NCI-H526 treated with DMSO at 0.1 percent for 48 hours (cell line): ENCODE measurements around the gene APOBEC4.

Experiments used
- DNase-seq: peaks from one replicate; lab custom pipeline; 2025; lab: John Stamatoyannopoulos, UW

Gene APOBEC4

DNA sequence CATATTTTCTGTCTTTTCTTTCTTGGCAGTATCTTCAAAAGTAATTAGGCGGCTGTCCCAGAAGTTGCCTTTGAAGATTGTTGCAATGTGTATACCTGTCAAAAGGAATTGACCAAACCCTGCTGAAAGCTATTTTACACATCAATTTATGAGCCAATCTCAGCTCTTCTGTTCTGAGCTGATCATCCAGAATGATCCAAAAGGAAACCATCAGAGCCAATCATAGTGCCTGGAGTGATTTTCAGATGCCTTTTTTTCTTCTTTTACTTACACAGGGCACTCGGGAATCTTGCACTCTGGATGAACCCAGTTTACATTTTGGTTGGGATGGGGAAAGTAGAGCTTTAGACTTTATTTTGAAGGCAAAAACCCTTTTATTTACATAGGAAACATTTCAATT lies 21.8 kb upstream of the APOBEC4 start:
- DNase-seq: no peak

DNA sequence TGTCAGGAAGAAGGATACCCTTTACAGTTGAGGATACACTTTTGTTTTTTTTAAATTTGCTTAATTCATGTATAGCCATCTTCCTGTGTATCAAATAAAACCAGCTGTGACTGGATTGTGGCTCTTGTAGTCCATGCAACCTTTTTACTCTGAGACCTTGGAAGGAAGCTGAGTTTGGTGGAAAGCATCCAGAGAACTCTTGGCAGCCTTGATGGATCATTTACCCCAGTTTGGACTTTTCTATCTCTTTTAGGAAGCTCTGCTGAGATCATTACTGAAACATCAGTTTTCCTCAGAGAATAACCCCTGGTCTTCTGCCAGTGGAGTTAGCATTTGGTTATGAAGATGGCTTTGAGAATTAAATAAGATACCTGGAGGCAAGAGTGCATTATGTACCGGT lies 21.2 kb upstream of the APOBEC4 start:
- DNase-seq: no peak

DNA sequence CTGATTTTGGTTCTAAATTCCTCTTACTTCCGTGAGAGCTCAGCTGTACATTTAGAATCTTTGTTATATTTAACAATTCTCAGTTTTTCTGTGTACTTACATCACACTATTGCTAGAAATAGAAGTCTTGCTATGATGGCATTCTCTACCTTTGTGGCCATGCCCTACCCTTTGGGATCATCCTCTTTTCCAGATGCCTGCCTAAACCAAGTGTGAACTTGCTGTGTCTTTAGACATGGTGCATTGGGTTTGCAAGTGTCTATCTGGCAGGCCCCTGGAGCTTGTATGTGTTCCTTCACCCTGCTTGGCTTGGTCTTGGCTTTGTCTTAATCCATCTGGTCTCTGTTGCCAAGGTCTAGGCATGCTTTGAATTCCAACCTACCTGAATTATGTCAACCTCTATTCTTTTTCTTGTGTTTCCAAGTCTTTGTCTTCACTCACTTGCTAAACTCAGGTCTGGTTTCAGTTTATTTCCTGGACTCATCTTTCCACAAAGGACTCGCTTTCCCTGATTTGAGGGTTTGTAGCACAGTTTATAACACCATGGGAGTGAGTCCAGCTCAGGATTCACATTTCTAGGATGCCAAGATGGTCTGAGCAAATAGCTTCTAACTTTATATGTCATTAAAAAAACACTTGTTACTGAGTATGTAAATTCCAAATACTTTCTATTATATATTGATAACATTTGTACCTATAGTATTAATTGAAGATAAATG lies 20.6 kb upstream of the APOBEC4 start:
- no peak for DNase-seq

DNA sequence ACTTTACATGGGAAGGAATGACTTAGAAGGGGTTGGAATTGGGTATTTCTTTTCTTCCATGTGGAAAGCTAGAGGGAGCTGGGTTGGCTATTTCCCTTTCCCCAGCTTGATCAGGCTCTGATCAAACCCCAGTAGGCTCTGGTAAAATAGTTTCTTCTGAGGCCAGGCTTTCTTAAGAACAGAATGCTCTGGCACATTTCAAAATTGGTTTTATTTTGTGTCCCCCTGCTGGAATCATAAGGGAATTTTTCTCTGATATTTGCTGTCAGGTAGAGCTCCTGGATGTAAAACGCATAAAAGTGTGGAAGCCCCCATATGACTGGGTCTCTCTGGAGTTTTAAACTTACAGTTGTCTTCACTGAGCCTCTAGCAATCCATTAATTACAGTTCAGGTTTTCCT lies 17.1 kb upstream of the APOBEC4 start:
- DNase-seq: no peak

DNA sequence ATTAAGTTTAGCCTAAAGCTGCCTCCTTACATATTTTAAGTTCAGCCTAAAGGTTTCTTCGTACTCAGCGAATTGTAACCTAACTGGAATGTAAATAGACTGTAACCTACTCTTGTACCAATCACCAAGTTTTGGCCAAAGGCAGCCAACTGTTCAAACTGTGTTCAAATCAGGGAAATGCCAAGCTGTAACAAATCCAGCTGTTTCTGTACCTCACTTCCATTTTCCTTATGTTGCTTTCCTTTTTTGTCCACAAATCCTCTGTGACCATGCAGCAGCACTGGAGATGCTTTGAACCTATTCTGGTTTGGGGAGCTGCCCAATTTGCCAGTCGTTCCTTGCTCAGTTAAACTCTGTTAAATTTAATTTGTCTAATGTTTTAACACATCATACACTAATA lies 3.2 kb upstream of the APOBEC4 start:
- DNase-seq: no peak

DNA sequence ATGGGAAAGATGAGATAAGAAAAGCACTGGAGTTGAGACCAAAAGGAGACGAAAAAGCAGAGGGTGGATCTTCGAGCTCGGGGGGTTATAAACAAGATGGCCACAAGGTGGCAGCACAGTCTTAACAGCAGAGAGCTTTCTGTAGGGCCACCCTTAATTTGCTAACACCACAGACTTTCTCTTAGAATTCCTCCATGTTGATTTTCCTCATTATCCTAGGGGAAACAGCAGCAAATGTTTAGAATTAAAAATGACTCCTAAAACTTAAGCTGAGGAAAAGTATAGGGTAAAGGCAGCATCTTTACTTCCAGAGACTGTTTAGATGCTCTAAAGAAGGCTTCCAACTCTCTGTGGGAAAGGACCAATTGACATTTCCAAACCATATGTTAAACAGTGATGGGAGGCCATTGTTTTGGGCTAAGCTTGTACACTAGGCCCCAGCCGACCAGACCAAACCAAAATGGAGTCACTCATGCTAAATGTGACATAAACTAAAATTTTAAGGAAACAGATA lies 2.5 kb upstream of the APOBEC4 start:
- DNase-seq: peak; percentile 93

DNA sequence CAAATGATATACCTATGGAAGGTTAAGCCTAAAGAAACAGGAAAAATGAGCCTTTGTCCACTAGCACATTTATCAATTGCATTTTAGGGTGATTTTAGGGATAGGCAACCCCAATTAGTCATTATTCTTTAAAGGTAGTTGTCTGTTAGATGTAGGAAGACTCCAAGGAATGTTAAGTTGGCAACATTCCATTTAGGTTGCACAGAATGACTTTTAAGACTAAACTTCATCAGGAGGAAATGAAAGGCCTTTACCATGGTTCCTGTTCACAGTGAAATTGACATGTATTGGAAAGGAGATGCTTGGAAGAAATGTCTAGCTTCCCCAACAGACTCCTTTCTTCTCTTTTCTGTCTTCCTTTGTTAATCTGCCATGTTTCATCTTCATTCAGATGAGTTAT lies 1.6 kb upstream of the APOBEC4 start:
- DNase-seq: no peak

DNA sequence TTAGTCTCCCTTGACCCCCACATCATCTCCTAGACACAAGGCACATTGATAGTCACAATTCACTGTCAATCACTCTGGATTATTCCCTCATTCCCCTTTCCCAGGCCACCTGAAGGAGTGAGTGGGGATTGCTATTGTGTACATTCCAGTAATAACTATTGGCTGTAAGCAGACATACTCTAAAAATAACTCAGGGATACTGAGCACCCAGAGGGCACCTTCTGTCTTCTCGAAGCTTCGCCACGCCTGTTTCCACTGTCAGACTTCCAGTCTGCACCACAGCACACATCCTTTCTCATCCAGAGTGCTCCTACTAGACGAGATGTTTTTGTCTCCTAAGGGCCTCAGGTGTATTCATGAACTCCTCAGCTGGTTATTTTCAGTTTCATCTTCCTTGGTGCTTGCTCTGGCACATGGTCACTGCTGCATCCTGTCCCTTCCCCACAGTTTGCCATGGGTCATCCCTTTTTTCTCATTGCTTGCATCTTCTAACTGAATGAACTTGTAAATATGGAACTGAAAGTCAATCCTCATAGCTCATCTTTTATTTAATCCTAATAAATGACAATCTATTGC lies 848 bp upstream of the APOBEC4 start:
- peak; percentile 68 for DNase-seq

DNA sequence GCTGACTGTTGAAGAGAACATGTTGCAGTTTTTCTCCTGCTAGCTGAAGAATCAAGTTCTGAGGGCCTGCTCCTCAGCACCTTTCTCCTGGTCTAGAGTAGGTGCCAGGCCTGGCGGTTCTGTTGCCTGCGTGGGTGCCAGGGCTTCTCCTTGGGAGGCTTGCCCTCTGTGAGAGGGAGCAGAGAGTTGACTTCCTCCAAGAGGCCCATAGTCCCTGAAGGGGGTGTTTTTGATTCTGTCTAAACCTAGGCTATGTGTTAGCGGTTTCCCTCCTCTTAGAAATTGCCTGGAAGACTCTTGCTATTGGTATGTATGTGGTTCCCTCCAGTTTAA lies 312 bp upstream of the APOBEC4 start:
- no peak for DNase-seq

DNA sequence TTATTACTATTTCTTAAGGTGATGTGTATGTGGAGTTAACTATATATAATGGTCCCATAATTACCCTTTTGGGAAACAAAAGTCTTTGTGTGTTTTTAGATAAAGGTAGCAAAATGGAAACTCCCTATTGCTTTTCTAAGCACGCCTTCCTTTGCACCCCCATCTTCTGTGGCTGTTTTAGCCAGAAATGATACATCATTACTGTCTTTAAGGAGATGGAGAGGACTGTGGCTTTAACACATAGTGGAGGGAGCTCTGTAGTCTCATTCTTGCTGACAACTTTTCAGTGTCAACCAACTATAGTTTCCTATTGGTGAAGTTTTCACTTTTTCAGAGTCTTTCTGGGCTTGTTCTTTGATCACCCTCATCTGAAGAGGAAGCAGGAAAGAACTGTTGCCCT lies 1.0 kb downstream of the APOBEC4 start:
- no peak for DNase-seq

DNA sequence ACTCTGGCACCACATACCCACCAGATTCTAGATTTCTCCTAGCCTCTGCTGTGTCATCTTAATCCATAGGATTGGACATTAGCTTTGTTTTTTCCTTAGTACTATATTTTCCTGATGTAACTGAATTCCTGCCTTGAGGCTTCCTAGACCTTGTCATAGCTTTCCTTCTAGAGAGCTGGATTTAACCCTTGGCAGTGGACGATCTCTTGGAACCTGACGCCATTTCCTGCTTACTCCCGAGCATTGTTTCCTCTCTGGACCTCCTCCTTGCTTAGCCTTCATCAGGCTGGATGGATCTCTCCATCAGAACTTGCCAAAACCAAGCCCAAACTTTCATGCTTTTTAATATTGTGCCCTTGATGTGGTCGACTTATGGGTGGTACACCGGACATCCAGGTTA lies 1.5 kb downstream of the APOBEC4 start:
- DNase-seq: no peak

DNA sequence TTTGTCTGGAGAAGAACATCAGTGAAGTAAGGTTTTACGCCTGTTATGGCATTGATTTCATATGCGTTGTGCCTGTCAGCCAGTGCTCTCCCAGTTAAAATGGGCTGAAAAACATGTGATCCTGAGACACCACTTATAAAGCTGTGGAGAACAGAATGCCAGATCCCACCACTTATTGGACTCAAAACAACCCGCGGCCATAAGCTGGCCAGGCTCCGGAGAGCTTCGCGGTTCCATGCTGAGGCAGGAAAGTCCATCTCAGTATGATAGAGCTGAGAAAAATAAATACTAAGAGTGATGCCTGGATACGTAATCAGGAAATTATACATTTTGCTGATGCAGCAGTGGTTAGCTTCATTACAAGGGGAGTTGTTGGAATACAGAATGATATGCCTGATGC lies 5.1 kb downstream of the APOBEC4 start:
- no peak for DNase-seq

DNA sequence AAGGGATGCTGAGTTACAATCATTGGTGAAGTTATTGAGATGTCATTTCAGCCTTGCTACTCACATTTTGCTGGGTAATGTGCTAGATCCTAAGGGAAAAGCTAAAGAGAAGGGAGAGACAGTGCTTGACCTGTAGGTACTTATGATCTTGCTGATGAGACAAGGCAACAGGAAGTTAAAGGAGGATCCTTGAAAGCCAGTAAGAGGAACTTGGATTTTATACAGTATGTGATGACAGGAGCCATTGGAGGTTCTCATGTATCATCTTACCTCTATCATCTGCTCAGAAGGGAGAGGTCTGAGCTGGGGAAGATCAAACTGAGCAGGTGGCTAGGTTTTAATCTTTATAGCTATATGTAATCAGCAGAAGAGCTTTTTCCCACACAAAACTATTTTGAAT lies 6.3 kb downstream of the APOBEC4 start:
- DNase-seq: no peak

DNA sequence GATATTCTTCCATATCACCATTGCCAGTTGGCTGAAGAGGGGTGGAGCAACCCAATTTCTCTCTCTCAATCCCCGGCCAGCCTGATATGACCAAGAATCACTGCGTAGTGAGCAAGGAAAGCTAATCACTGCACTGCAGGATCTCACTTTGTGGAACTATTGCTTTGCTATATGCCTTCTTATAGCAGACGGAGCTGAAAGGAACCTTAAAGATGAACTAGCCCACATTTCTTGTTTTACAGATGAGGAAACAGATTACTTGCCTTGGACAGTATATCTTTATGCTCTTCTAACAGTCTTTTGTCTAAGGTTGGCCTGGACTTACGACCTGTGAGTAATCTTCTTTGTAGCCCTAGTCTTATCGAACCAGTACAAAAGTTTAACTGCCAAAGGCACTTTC lies 7.6 kb downstream of the APOBEC4 start:
- no peak for DNase-seq

DNA sequence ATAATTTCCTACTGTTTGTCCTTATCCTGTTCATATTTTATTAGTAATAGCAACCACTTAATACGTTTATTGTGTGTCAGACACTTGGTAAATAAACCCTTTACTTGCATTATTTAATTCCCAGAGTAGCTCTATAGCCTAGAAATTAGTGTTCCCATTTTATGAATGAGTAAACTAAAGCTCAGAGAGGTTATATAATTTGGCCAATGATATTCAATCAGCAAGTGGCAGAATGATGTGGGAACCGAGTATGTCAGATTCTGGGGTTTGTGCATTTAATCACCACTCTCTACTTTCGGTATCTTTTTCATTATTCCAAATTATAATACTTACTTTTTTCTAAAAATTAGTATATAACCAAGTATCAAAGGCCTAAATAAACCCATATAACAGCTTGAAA lies 10.9 kb downstream of the APOBEC4 start:
- no peak for DNase-seq

DNA sequence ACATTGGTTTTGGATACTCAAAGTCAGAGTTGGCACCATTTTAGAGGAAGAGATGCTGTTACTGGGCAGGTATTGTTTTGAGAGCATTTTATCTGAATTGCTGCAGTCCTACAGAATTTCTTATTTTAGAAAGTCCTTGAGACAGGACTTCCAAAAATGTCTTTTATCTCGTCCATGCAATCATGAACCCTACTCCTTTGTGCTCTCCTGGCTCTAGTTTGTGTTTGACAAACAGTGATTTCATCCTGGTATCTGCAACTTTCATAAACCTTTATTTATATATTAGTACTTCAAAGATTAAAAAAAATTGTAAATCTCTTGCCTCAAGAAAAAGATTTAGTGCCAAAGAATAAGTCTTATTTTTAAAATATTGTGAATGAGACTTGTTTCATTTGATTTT lies 12.9 kb downstream of the APOBEC4 start:
- DNase-seq: no peak

DNA sequence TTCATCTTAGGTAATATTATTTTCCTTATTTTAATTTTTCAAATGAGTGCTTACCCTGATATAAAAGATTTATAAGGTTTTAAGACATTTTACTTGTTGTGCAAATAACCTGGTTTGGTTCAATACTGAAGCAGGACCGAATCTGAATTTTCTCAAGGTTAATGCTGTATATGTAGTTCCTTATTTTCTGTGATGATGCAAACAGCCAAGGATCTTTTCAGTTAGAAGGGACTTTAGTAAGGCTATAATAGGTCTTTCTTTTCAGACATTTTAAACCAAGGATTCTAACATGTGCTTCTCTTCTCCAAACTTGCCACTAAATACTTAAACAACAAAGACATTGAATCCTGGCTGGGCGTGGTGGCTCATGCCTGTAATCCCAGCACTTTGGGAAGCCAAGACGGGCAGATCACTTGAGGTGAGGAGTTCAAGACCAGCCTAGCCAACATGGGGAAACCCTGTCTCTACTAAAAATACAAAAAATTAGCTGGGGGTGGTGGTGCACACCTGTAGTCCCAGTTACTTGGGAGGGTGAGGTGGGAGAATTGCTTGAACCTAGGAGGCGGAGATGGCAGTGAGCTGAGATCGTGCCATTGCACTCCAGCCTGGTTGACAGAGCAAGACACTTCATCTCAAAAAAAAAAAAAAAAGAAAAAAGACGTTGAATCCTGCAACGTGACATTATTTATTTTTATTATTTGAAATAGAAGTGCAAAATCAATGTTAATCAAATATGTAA lies 14.3 kb downstream of the APOBEC4 start:
- no peak for DNase-seq

DNA sequence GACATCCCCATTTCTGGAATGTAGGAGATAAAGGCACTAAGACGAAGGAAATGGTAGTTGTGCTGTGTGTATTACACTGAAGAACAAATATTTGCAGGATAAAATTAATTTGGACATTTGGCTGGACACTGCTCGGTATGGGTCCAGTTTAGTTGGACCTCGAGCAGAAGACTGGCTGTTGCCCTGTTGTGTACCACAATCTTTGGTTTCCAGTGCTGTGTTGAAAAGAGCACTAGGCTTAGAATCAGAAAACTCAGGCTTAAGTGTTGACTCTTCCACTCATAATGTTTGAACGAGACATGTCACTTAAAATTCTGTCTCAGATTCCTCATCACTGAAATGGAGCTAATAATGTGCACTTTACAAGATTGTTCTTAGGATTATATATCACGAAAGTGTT lies 16.3 kb downstream of the APOBEC4 start:
- peak; percentile 54 for DNase-seq

DNA sequence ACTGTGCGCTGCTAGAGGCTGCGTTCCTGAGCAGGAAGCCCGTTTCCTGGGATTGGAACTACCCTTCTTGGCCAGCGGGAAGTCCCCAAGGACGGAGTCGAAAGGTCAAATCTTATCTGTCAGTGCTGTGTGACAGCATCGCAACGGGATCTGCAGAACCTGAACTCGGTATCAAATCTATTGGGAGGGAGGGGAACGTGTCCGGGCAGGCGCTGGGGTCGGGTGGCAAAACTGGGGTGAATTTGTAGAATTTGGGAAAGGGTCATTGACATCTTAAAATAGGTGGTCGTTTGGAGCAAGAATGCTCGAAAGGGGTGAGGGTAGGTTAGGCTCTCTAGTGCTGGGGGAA lies 16.8 kb downstream of the APOBEC4 start:
- DNase-seq: no peak

DNA sequence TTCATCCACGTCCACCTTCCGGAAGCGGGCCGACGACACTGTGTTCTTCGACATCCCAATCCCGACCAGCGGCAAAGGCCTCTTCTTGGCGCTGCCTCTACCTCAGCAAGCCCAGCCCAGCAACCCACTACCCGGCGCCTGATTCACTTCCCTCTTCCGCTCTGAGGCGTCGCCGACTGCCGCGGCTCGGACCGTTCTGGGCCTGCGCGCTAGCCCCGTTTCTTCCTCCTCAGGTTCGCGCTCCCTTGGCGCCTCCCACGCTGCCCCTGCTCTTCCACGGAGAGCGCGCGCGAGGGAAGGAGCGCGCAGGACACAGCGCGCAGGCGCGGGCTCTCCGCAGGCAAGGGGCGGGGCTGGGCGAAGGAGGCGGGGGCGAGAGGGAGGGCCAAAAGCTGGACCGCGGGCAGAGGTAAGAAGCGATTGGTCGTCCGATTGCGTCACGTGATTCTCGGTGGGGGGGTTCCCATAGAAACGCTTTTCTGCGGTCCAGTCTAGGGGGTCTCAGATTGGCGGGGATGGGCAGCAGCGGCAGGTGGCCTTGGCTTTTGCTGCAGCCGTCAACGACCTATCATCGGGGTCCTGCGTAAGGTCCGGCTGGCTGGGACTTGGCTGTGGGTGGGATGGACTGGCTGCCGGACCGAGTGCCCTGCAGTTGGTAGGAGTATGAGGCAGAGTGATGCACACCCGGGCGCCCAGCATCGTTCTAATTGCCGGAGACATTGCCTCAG lies 17.3 kb downstream of the APOBEC4 start, which contains the start of gene ARPC5:
TSS of gene ARPC5 (minus strand) at position 178 of the 728 bp plus-strand sequence. CDS start at position 54, 124 bp downstream.
- peak; percentile 100 for DNase-seq

DNA sequence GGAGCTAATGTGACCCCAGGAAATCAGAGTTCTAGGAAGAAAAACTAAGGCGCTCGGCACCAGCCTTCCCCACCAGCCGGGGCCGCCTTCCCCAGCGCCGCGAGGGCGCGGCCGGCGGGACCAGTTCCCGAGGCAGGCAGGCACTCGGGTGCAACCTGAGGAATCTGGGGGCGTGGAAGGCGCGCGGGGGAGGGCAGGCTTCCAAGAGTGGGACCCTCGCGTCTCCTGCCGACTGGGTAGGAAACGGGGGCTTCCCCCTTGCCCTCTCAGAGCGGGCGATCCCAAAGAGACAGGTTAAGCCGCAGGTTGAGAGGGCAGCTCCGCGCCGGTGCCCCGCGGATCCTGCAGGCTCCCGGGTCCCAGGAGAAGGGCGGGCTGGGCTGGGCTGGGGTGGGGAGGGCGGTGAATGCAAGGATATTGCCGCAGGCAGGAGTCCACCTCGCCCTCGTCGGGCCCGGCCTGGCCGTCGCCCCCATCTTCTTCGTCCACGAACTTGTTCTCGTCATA lies 18.0 kb downstream of the APOBEC4 start:
- peak; percentile 57 for DNase-seq

DNA sequence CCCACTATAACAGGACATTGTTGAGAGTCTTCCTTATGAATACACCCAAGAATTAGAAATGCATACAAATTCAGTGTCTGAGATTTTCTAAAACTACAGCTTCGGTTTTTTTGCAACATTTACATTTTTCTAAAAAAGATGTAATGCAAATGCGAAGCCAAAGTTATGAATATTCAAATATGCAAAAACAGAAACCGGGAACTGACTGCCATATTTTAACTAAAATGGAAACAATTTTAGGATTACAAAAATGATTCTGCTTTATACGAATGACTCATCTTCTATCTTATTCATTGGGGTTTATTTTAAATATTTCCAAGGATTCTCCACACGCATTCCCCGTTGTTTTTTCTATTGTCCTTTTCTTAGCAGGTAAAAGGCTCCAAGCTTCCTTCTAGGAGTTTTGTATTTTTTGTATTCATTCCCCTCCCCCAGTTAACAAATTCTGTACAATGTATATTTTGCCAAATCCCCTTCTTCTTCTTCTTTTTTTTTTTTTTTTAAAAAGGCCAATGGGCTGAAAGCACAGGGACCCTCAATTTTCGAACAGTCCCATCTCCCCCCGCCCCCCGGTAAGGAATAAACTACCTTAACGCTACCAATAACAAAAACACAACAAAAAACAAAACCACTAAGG lies 18.6 kb downstream of the APOBEC4 start:
- DNase-seq: peak; percentile 74
